Mesendoderm (in vitro differentiated cells): Measurements from ENCODE around the gene PLCL2.

ENCODE experiments used
- DNase-seq: peaks from one replicate; pipeline ENCODE4 v3.0.0; 2013
- H2AK5ac ChIP-seq: 2 replicates; pipeline ENCODE4 v1.6.1; 2013; ENCODE audit warnings: low read length, inconsistent platforms
- H2BK120ac ChIP-seq: 2 replicates; pipeline ENCODE4 v1.6.1; 2013; ENCODE audit warnings: low read depth, mild to moderate bottlenecking, low read length, moderate library complexity, mixed read lengths
- H2BK15ac ChIP-seq: replicated peaks from 2 replicates; pipeline ENCODE4 v1.6.1; 2013; ENCODE audit warnings: low read depth, mild to moderate bottlenecking, moderate library complexity
- H2BK5ac ChIP-seq: 2 replicates; pipeline ENCODE4 v1.6.1; 2013; ENCODE audit warnings: low read length, inconsistent platforms
- H3K18ac ChIP-seq: 2 replicates; pipeline ENCODE4 v1.6.1; 2013; ENCODE audit warnings: mild to moderate bottlenecking, low read length, mixed read lengths
- H3K23ac ChIP-seq: one replicate; pipeline ENCODE4 v1.6.1; 2013; ENCODE audit warnings: low read length
- H3K27ac ChIP-seq: 2 replicates; pipeline ENCODE4 v1.5.1; 2013; ENCODE audit warnings: low read depth, mild to moderate bottlenecking, inconsistent platforms, low read length, moderate library complexity
- H3K27me3 ChIP-seq: 2 replicates; pipeline ENCODE4 v1.6.1; 2013; ENCODE audit warnings: low read length, control low read depth, mild to moderate bottlenecking, inconsistent platforms; ENCODE audit not compliant: insufficient read depth, poor library complexity
- H3K36me3 ChIP-seq: 2 replicates; pipeline ENCODE4 v1.6.1; 2013; ENCODE audit warnings: low read length, inconsistent platforms; ENCODE audit not compliant: control insufficient read depth, insufficient read depth
- H3K4ac ChIP-seq: one replicate; pipeline ENCODE4 v1.6.1; 2013; ENCODE audit warnings: low read depth, mild to moderate bottlenecking, low read length, moderate library complexity
- H3K4me1 ChIP-seq: 2 replicates; pipeline ENCODE4 v1.6.1; 2013; ENCODE audit warnings: low read depth, low read length, inconsistent platforms; ENCODE audit not compliant: control insufficient read depth
- H3K4me2 ChIP-seq: 2 replicates; pipeline ENCODE4 v1.6.1; 2013; ENCODE audit warnings: low read length
- H3K4me3 ChIP-seq: 2 replicates; pipeline ENCODE4 v1.5.1; 2013; ENCODE audit warnings: mild to moderate bottlenecking, low read length
- H3K56ac ChIP-seq: one replicate; pipeline ENCODE4 v1.6.1; 2013; ENCODE audit warnings: low read length
- H3K79me1 ChIP-seq: 2 replicates; pipeline ENCODE4 v1.6.1; 2013; ENCODE audit warnings: low read length, inconsistent platforms
- H3K79me2 ChIP-seq: 2 replicates; pipeline ENCODE4 v1.6.1; 2013; ENCODE audit warnings: mild to moderate bottlenecking, low read length; ENCODE audit not compliant: control insufficient read depth, insufficient read depth
- H3K9ac ChIP-seq: 2 replicates; pipeline ENCODE4 v1.6.1; 2013; ENCODE audit warnings: low read length, inconsistent platforms
- H4K5ac ChIP-seq: one replicate; pipeline ENCODE4 v1.6.1; 2013; ENCODE audit warnings: low read length
- H4K8ac ChIP-seq: one replicate; pipeline ENCODE4 v1.6.1; 2013; ENCODE audit warnings: low read depth, mild to moderate bottlenecking, control low read depth, low read length, moderate library complexity
- WGBS: extraction: QIAGEN DNeasy Blood & Tissue Kit; methylation state at CpG from one replicate; pipeline ENCODE4 v1.1.7; 2013; ENCODE audit warnings: low lambda C conversion rate, missing lambda C conversion rate; ENCODE audit not compliant: insufficient coverage; ENCODE audit errors: extremely low coverage; 5-methylcytosine and 5-hydroxymethylcytosine counted together

Gene PLCL2

DNA sequence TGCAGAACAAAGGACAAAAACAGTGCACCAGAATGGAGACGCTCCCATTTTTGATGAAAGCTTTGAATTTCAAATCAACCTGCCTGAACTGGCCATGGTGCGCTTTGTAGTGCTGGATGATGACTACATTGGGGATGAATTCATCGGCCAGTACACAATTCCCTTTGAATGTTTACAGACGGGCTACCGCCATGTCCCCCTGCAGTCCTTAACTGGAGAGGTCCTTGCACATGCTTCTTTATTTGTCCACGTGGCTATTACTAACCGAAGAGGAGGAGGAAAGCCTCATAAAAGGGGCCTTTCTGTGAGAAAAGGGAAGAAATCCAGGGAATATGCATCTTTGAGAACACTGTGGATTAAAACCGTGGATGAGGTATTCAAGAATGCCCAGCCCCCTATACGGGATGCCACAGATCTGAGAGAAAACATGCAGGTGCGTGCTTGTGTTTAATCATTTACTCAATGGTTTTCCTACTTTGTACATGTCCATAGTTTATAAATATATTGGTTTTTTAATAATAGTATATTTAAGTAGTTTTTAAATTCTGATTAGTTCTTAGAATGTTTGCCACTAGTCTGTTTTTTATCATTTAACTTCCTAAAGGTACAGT lies 127.1 kb downstream of the PLCL2 start:
- Histone ChIP-seq H3K18ac (no peak overlapping the region), H2AK5ac (no peak overlapping the region), H3K79me2 (no peaks in the 10 kb centered on the region), H3K56ac (no peak overlapping the region), H3K4me1 (no peaks in the 10 kb centered on the region), H3K36me3 (no peaks in the 10 kb centered on the region), H2BK5ac (no peak overlapping the region), H2BK120ac (no peak overlapping the region), H3K4me2 (no peak overlapping the region), H4K8ac (no peak overlapping the region), H4K5ac (no peak overlapping the region), H3K27ac (no peak overlapping the region), H3K23ac (no peak overlapping the region), H3K9ac (no peak overlapping the region), H3K27me3 (no peaks in the 10 kb centered on the region), H3K4ac (no peak overlapping the region), H3K4me3 (no peak overlapping the region), H3K79me1 (no peaks in the 10 kb centered on the region), H2BK15ac (no peak overlapping the region)
- DNase-seq: no peak
- WGBS: no CpG with 5 or more reads among the region's 10 CpGs

DNA sequence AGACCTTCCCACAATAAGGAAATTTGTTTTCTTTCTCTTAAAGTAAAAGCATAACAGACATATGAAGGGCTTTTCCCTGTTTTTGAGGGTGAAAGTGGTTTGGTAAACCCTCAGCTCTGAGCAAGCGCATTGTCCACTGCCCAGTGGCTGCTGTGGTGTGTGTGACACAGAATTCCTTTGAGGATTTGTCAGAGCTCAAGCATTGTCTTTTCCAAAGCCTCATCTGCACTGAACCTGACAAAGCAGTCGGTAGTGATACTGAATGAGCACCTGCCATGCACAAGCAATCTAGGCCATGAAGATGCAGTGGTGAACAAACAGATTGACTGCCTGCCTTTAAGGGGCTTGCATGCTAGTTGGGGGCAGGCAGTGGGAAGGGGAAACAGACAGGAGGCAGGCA lies 128.3 kb downstream of the PLCL2 start:
- no peak overlapping the region for H2AK5ac ChIP-seq
- H3K4me2 ChIP-seq: no peak overlapping the region
- no peak overlapping the region for H3K9ac ChIP-seq
- whole genome bisulfite sequencing: no CpG with 5 or more reads among the region's 2 CpGs
- no peak overlapping the region for H2BK5ac ChIP-seq
- no peak overlapping the region for H3K27ac ChIP-seq
- H3K36me3 ChIP-seq: no peaks in the 10 kb centered on the region
- no peak overlapping the region for H3K56ac ChIP-seq
- no peak overlapping the region for H2BK15ac ChIP-seq
- H4K8ac ChIP-seq: no peak overlapping the region
- H3K79me2 ChIP-seq: no peaks in the 10 kb centered on the region
- H3K79me1 ChIP-seq: no peaks in the 10 kb centered on the region
- H3K4me1 ChIP-seq: no peaks in the 10 kb centered on the region
- H3K27me3 ChIP-seq: no peaks in the 10 kb centered on the region
- no peak overlapping the region for H3K23ac ChIP-seq
- H3K4ac ChIP-seq: no peak overlapping the region
- no peak for DNase-seq
- H3K4me3 ChIP-seq: no peak overlapping the region
- H4K5ac ChIP-seq: no peak overlapping the region
- H3K18ac ChIP-seq: no peak overlapping the region
- no peak overlapping the region for H2BK120ac ChIP-seq

DNA sequence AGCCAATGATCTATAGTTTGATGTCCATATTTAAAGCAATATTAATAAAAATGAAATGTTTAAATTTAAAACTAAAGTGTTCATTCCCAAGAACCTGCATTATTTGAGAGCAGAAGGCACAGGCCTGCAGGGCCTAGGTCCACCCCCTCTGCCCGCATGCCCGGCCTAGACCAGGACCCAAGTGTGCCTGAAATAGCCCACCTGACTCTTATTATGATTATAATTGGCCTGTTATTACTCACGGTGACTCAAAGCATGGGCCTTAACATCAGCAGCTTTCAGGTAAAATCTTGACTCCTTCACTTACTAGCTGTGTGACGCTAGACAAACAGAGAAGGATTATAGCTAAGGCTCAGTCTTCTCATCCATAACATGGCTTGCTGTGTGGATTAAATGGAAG lies 128.8 kb downstream of the PLCL2 start:
- no peak overlapping the region for H3K4me2 ChIP-seq
- H2BK5ac ChIP-seq: no peak overlapping the region
- no CpG with 5 or more reads among the region's 4 CpGs for WGBS
- no peak overlapping the region for H3K23ac ChIP-seq
- no peaks in the 10 kb centered on the region for H3K79me2 ChIP-seq
- H3K36me3 ChIP-seq: no peaks in the 10 kb centered on the region
- no peak overlapping the region for H2BK120ac ChIP-seq
- H3K9ac ChIP-seq: no peak overlapping the region
- H3K56ac ChIP-seq: no peak overlapping the region
- peak overlapping the region; percentile 1 for H4K8ac ChIP-seq
- H3K4me1 ChIP-seq: no peaks in the 10 kb centered on the region
- DNase-seq: no peak
- H3K27me3 ChIP-seq: no peaks in the 10 kb centered on the region
- no peak overlapping the region for H3K27ac ChIP-seq
- H2BK15ac ChIP-seq: no peak overlapping the region
- H3K18ac ChIP-seq: no peak overlapping the region
- H3K79me1 ChIP-seq: no peaks in the 10 kb centered on the region
- no peak overlapping the region for H3K4ac ChIP-seq
- no peak overlapping the region for H4K5ac ChIP-seq
- H3K4me3 ChIP-seq: no peak overlapping the region
- no peak overlapping the region for H2AK5ac ChIP-seq

DNA sequence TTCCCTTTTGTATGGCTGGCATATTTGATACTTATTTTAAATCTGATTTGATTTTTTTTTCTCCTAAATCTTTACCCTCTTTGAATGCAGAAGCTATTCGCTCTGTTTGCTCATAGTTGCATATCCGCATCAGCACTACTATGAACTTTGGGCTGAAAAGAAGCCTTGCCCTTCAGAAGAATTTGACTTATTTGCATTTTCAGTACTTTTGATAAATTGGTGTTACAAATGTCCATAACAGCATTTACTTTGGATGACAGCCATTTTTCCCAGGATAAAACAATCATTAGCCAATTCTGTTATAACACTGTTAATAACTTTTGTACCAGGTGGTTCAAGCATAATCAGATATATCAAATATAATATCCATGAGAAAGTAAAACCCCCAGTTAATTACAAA lies 129.5 kb downstream of the PLCL2 start:
- Histone ChIP-seq H3K79me1 (no peaks in the 10 kb centered on the region), H2AK5ac (no peak overlapping the region), H3K79me2 (no peaks in the 10 kb centered on the region), H3K9ac (no peak overlapping the region), H3K4me3 (no peak overlapping the region), H3K27me3 (no peaks in the 10 kb centered on the region), H3K4ac (no peak overlapping the region), H3K4me2 (no peak overlapping the region), H2BK15ac (no peak overlapping the region), H3K4me1 (no peaks in the 10 kb centered on the region), H3K27ac (no peak overlapping the region), H3K18ac (no peak overlapping the region), H3K23ac (no peak overlapping the region), H2BK5ac (no peak overlapping the region), H3K36me3 (no peaks in the 10 kb centered on the region), H4K8ac (no peak overlapping the region), H4K5ac (no peak overlapping the region), H2BK120ac (no peak overlapping the region), H3K56ac (no peak overlapping the region)
- DNase-seq: no peak
- no CpG with 5 or more reads among the region's 2 CpGs for WGBS

DNA sequence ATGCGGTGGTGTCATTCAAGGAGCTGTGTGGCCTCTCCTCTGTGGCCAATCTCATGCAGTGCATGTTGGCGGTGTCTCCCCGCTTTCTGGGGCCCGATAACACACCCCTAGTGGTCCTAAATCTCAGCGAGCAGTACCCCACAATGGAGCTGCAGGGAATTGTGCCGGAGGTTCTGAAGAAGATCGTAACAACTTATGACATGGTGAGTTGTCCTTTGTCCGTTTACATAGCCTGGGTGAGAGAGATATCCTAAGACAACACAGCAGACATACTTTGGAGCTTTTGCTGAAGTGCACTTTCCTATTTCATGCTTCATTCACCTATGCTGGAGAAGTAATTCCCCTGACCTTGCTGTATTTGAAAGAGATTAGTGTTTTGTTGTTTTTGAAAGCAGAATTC lies 130.0 kb downstream of the PLCL2 start:
- Histone ChIP-seq H2BK5ac (no peak overlapping the region), H3K79me2 (no peaks in the 10 kb centered on the region), H3K4me2 (no peak overlapping the region), H3K23ac (no peak overlapping the region), H4K8ac (no peak overlapping the region), H4K5ac (no peak overlapping the region), H3K9ac (no peak overlapping the region), H2AK5ac (no peak overlapping the region), H3K79me1 (no peaks in the 10 kb centered on the region), H3K4me1 (no peaks in the 10 kb centered on the region), H2BK120ac (no peak overlapping the region), H2BK15ac (no peak overlapping the region), H3K56ac (no peak overlapping the region), H3K36me3 (no peaks in the 10 kb centered on the region), H3K27me3 (no peaks in the 10 kb centered on the region), H3K27ac (no peak overlapping the region), H3K4me3 (no peak overlapping the region), H3K18ac (no peak overlapping the region), H3K4ac (no peak overlapping the region)
- no CpG with 5 or more reads among the region's 8 CpGs for WGBS
- no peak for DNase-seq

DNA sequence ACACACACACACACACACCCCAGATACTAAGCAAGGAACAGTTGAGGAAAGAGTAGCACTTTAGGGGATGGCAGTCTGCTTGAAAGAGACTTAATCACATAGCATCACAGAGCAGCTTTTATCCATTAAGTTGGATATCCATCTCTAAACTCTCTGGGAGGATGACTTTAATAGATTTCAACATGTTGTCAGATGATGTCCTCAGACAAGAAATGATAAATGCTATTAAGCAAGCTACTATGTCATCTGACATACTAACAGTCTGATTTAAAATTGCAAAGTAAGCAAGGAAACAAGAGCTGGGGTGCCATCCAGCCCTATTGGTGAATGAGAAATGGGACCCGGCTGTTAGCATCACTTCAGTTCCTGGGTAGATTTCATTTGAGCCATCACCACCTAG lies 136.9 kb downstream of the PLCL2 start:
- Histone ChIP-seq H3K79me1 (no peaks in the 10 kb centered on the region), H4K5ac (no peak overlapping the region), H3K4me3 (no peak overlapping the region), H3K4me1 (no peaks in the 10 kb centered on the region), H2AK5ac (no peak overlapping the region), H3K23ac (no peak overlapping the region), H3K4ac (no peak overlapping the region), H2BK15ac (no peak overlapping the region), H3K27ac (no peak overlapping the region), H3K36me3 (no peaks in the 10 kb centered on the region), H3K18ac (no peak overlapping the region), H3K9ac (no peak overlapping the region), H3K27me3 (no peaks in the 10 kb centered on the region), H2BK120ac (no peak overlapping the region), H4K8ac (no peak overlapping the region), H3K4me2 (no peak overlapping the region), H2BK5ac (no peak overlapping the region), H3K79me2 (no peaks in the 10 kb centered on the region), H3K56ac (no peak overlapping the region)
- WGBS: no CpG with 5 or more reads among the region's 1 CpG
- DNase-seq: no peak
